Measurements from ENCODE around the gene ZNF697.

The ZNF697 gene

GRCh38 chr1:119662034-119662437, 14.0 kb upstream of the ZNF697 start:
- no peak for DNase-seq

- DNase-seq, result no peak
Observed at GRCh38 chr1:119660253-119661083, 12.4 kb upstream of the ZNF697 start.

- no peak for DNase-seq
Observed at GRCh38 chr1:119659628-119660027, 11.6 kb upstream of the ZNF697 start.

- DNase-seq, result no peak
Observed at GRCh38 chr1:119656410-119656955, 8.4 kb upstream of the ZNF697 start.

GRCh38 chr1:119655154-119655553, 7.1 kb upstream of the ZNF697 start:
- no peak for DNase-seq

- no peak for DNase-seq
Observed at GRCh38 chr1:119653839-119654170, 5.7 kb upstream of the ZNF697 start.

- DNase-seq, result no peak
Observed at GRCh38 chr1:119653135-119653838, 5.2 kb upstream of the ZNF697 start.

- DNase-seq, result no peak
Observed at GRCh38 chr1:119652587-119652986, 4.5 kb upstream of the ZNF697 start.

GRCh38 chr1:119651641-119652040, 3.6 kb upstream of the ZNF697 start:
- DNase-seq, result no peak

GRCh38 chr1:119651133-119651532, 3.1 kb upstream of the ZNF697 start:
- no peak for DNase-seq

- no peak for DNase-seq
Observed at GRCh38 chr1:119648620-119649004, 546 bp upstream of the ZNF697 start.

- DNase-seq, result peak; percentile 88
Observed at GRCh38 chr1:119647228-119647733, 785 bp downstream of the ZNF697 start.

- no peak for DNase-seq
Observed at GRCh38 chr1:119646521-119647227, 1.4 kb downstream of the ZNF697 start.

- DNase-seq, result no peak
Observed at GRCh38 chr1:119639109-119639508, 9.0 kb downstream of the ZNF697 start.

- DNase-seq, result no peak
Observed at GRCh38 chr1:119637710-119638109, 10.4 kb downstream of the ZNF697 start.

GRCh38 chr1:119636491-119637089, 11.5 kb downstream of the ZNF697 start:
- no peak for DNase-seq

GRCh38 chr1:119635811-119636390, 12.2 kb downstream of the ZNF697 start:
- DNase-seq, result no peak

GRCh38 chr1:119634016-119634415, 14.1 kb downstream of the ZNF697 start:
- no peak for DNase-seq

- no peak for DNase-seq
Observed at GRCh38 chr1:119633575-119633974, 14.5 kb downstream of the ZNF697 start.

- DNase-seq, result no peak
Observed at GRCh38 chr1:119632841-119633240, 15.2 kb downstream of the ZNF697 start.

- no peak for DNase-seq
Observed at GRCh38 chr1:119632103-119632490, 16.0 kb downstream of the ZNF697 start.

GRCh38 chr1:119631433-119632102, 16.5 kb downstream of the ZNF697 start:
- peak; percentile 58 for DNase-seq
